Bronchial epithelial cell (primary cell): ENCODE results near the gene HRH2. TPM values are rescaled to one million over a fixed set of nuclear protein-coding genes. Genes with fewer than 3 reads are reported as not detected.
"Not testable (repeated sequence)": the region's sequence is repeated elsewhere in the genome, so short reads cannot be mapped to it uniquely, and the experiment has no call there.

Experiments
- DNase-seq: peaks from one replicate; pipeline ENCODE4 v3.0.0-alpha.2; 2010; ENCODE audit warnings: low read depth
- FAIRE-seq: peaks from 2 replicates; lab custom pipeline; 2011; peaks lifted over from hg19 to GRCh38; lab: Jason Lieb, UNC
- H3K27me3 ChIP-seq: 2 replicates; pipeline ENCODE4 v1.5.1; 2011; ENCODE audit warnings: low read length; ENCODE audit not compliant: control insufficient read depth, insufficient read depth
- H3K36me3 ChIP-seq: 2 replicates; pipeline ENCODE4 v1.5.1; 2011; ENCODE audit warnings: low read length; ENCODE audit not compliant: control insufficient read depth, insufficient read depth
- H3K4me3 ChIP-seq: 2 replicates; pipeline ENCODE4 v1.5.1; 2011; ENCODE audit warnings: mild to moderate bottlenecking, low read depth, low read length, control low read depth
- total RNA-seq: library from RNA; depleted of rRNA; stranded (reverse); fragments of >200 nt; gene quantifications from 2 replicates; pipeline ENCODE4 v1.2.1, GENCODE V29; 2014
- TF ChIP-seq, protein P1 (sequence below): IDR thresholded peaks from 2 replicates; pipeline ENCODE4 v1.5.1; 2011; ENCODE audit warnings: mild to moderate bottlenecking, moderate library complexity, low read length, control low read depth, inconsistent platforms; ENCODE audit not compliant: insufficient read depth, severe bottlenecking

HRH2 gene
- total RNA-seq, 1 donor from 2014 or later, result not detected

DNA sequence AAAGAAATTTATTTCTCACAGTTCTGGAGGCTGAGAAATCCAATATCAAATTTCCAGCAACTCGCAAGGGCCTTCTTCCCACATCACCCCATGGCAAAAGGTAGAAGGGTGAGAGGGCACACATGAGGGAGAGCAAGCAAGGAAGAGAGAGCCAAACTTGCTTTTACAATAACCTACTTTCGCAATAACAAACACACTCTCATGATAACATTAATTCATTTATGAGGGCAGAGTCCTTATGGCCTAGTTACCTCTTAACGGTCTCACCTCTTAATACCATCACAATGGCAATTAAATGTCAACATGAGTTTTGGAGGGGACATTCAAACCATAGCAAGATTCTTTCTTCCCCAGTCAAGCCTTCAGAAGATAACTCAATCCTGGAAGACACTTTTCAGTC is 11.6 kb upstream of the HRH2 start:
- TF ChIP-seq, protein P1, sequence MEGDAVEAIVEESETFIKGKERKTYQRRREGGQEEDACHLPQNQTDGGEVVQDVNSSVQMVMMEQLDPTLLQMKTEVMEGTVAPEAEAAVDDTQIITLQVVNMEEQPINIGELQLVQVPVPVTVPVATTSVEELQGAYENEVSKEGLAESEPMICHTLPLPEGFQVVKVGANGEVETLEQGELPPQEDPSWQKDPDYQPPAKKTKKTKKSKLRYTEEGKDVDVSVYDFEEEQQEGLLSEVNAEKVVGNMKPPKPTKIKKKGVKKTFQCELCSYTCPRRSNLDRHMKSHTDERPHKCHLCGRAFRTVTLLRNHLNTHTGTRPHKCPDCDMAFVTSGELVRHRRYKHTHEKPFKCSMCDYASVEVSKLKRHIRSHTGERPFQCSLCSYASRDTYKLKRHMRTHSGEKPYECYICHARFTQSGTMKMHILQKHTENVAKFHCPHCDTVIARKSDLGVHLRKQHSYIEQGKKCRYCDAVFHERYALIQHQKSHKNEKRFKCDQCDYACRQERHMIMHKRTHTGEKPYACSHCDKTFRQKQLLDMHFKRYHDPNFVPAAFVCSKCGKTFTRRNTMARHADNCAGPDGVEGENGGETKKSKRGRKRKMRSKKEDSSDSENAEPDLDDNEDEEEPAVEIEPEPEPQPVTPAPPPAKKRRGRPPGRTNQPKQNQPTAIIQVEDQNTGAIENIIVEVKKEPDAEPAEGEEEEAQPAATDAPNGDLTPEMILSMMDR, result no peak
- no peaks in the 10 kb centered on the region for H3K27me3 ChIP-seq
- no peak for FAIRE-seq
- DNase-seq, result no peak
- H3K4me3 ChIP-seq, result no peak overlapping the region
- H3K36me3 ChIP-seq, result no peaks in the 10 kb centered on the region

DNA sequence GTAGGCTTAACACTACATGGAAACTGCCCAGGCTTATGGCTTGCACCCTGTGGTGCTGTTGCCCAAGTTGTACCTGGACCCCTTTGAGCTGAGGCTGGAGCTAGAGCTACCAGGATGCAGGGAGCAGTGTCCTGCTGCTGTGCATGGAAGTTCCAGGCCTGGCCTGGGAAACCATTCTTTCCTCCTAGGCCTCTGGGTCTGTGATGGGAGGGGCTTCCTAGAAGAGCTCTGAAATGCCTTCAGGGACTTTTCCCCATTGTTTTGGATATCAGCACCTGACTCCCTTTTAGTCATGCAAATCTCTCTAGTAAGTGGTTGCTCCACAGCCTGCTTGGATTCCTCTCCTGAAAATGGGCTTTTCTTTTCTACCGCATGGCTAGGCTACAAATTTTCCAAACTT is 7.9 kb upstream of the HRH2 start:
- FAIRE-seq (no peak), DNase-seq (no peak)
- no peaks in the 10 kb centered on the region for H3K36me3 ChIP-seq
- TF ChIP-seq, protein P1, result no peak
- peaks cover 2% of the 10 kb centered on the region for H3K27me3 ChIP-seq
- H3K4me3 ChIP-seq, result no peak overlapping the region

DNA sequence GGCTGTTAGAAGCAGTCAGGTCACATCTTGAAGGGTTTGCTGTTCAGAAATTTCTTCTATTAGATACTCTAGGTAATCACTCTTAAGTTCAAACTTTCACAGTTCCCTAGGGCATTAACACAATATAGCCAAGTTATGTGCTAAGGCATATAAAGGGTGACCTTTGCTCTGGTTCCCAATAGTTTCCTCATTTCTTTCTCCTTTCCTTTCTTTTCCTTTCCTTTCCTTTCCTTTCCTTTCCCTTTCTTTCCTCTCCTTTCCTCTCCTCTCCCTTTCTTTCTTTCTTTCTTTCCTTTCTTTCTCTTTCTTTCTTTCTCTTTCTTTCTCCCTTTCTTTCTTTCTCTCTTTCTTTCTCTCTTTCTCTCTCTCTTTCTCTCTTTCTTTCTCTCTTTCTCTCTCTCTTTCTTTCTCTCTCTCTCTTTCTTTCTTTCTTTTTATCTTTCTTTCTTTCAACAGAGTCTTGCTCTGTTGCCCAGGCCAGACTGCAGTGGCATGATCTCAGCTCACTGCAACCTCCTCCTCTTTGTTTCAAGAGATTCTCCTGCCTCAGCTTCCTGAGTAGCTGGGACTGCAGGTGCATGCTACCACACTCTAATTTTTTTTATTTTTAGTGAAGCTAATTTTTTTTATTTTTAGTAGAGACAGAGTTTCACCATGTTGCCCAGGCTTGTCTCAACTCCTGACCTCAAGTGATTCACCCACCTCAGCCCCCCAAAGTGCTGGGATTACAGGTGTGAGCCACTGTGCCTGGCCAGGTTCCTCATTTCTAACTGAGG is 7.3 kb upstream of the HRH2 start:
- DNase-seq, FAIRE-seq, H3K4me3 ChIP-seq, H3K36me3 ChIP-seq, H3K27me3 ChIP-seq: not testable (repeated sequence)

DNA sequence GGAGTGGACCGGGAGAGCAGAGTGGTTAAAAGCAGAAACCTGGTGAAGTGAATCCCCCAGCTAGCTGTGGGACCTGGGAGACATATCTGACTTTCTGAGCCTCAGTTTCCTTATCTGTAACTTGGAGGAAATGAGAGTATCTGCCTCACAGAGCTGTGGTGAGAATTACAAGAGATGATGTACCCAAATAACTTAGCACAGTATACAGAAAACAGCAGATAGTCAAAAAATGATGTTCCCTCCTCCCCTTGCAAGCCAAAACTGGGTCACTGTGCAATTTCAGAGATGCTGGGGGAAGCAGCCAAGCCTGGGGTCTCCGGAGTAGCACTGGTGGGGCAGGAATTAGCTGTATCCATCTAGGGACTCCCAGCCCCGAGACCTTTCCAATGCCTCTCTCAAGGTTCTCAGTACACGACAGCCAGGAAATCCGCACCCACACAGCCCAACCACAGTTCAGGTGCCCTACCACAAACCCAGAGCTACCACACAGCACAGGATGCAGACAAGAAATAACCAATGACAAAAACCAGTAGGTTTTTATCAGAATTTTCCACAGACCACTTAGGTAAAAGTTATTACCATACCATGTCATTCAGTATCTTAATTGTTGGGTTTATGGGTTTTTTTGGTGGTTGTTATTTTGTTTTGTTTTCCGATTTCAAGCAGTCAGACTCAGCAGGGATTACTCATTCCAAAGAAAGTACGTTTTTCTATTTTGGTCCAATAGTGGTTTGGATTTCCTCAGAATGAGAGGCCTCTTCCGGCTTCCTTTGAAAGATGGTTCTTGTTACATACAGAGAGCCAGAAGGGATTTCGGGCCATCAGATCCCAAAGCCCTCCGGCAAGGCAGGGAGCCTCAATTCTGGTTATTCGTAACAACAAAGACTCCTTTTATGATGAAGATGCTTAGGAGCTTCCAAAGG is 4.9 kb upstream of the HRH2 start:
- TF ChIP-seq, protein P1, result no peak
- H3K27me3 ChIP-seq, result peaks cover 2% of the 10 kb centered on the region
- no peak for DNase-seq
- no peak for FAIRE-seq
- H3K36me3 ChIP-seq, result no peaks in the 10 kb centered on the region
- no peak overlapping the region for H3K4me3 ChIP-seq

DNA sequence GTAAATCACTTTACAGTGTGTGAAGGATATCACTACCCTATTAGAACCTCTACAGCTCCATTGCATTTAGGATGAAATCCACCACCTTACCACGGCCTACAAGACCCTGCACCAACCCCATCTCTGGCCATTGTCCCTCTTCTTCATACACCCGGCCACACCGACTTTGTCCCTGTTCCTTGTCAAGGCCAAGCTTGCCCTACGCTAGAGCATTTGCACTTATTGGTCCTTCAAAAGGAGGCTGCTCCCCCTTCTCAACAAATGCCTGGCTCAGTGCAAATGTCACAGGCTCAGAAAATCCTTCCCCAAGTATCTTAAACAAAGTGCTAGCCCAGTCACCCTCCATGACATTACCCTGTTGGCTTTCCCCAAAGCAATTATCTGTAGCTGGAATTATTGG is 4.1 kb upstream of the HRH2 start:
- H3K36me3 ChIP-seq, result no peaks in the 10 kb centered on the region
- FAIRE-seq (peak; percentile 60), DNase-seq (no peak)
- no peak overlapping the region for H3K4me3 ChIP-seq
- TF ChIP-seq, protein P1, result no peak
- peaks cover 6% of the 10 kb centered on the region for H3K27me3 ChIP-seq

DNA sequence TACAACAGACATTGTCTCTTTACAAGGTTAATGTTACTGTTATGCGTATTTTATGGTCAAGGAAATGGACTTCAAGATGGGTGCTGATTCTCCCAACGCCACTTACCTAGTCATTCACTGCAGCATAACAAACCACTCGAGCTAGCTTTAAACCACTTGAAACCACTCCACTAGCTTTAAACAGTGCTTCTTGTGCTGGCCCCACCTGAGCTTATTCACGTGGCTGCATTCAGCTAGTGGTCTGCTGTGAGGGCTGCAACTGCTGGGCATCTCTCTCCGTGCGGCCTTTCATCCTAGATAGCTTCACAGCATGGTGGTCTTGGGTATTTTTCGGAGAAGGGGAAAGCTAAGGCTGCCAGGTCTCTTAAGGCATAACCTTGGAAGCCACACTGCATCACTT is 3.5 kb upstream of the HRH2 start:
- Histone ChIP-seq H3K27me3 (peaks cover 8% of the 10 kb centered on the region), H3K36me3 (no peaks in the 10 kb centered on the region), H3K4me3 (no peak overlapping the region)
- TF ChIP-seq, protein P1, result no peak
- FAIRE-seq, result no peak
- no peak for DNase-seq
